ENCODE results near the gene MEMO1.

GRCh38 chr2:31909661-31910060 lies 101.1 kb downstream of the MEMO1 start:
- TF ChIP-seq ZNF232 (CRISPR knock-in tag; IDR thresholded peaks at IDR 0.05) = no peak
- no peak for TF ChIP-seq SMAD3 (CRISPR knock-in tag; IDR thresholded peaks at IDR 0.05; ENCODE audit: borderline replicate concordance)
- no peak for TF ChIP-seq CTCF (IDR thresholded peaks at IDR 0.05)
- no peak for TF ChIP-seq JUN (CRISPR knock-in tag; IDR thresholded peaks at IDR 0.05)
- TF ChIP-seq IRF1 (CRISPR knock-in tag; IDR thresholded peaks at IDR 0.05) = no peak

Measured in WTC11 (cell line).